MCF 10A (cell line): Measurements from ENCODE around the gene SMYD1. TPM values are rescaled to one million over a fixed set of nuclear protein-coding genes. Genes with fewer than 3 reads are reported as not detected.

Source experiments
- BruUV-seq: library from RNA; stranded (reverse); fragments of 400-500 nt; replicated peaks from 2 replicates; lab custom pipeline; 2021; lab: Mats Ljungman, UMichigan
- CTCF ChIA-PET: fragments of 300-600 bp; sonication (Branson Sonifier 250); formaldehyde crosslinking; extraction: SDS; loops from one replicate; lab custom pipeline; 2021; ENCODE audit warnings: antibody characterized with exemption, inconsistent platforms; lab: Yijun Ruan, JAX
- POLR2A ChIA-PET: fragments of 300-600, 350-650 bp; sonication (Branson Sonifier 250); formaldehyde crosslinking; extraction: SDS; loops from one replicate; lab custom pipeline; 2020; ENCODE audit warnings: antibody characterized with exemption, inconsistent platforms; lab: Yijun Ruan, JAX
- DNase-seq: peaks from one replicate; pipeline ENCODE4 v3.0.0-alpha.2; 2018; ENCODE audit not compliant: unreplicated experiment
- H3K27ac Mint-ChIP-seq: one replicate; pipeline ENCODE4 v1.8.0; 2022; ENCODE audit warnings: mild to moderate bottlenecking, low read depth, mixed read lengths; ENCODE audit not compliant: unreplicated experiment
- H3K27me3 Mint-ChIP-seq: one replicate; pipeline ENCODE4 v1.8.0; 2022; ENCODE audit warnings: mixed read lengths; ENCODE audit not compliant: insufficient read depth, unreplicated experiment
- H3K36me3 Mint-ChIP-seq: one replicate; pipeline ENCODE4 v1.8.0; 2022; ENCODE audit warnings: mild to moderate bottlenecking, moderate library complexity, mixed read lengths; ENCODE audit not compliant: insufficient read depth, unreplicated experiment
- H3K4me1 Mint-ChIP-seq: one replicate; pipeline ENCODE4 v1.8.0; 2022; ENCODE audit warnings: mixed read lengths; ENCODE audit not compliant: insufficient read depth, unreplicated experiment
- H3K4me3 Mint-ChIP-seq: one replicate; pipeline ENCODE4 v1.8.0; 2022; ENCODE audit warnings: mild to moderate bottlenecking, moderate library complexity, mixed read lengths; ENCODE audit not compliant: unreplicated experiment
- H3K9me3 Mint-ChIP-seq: one replicate; pipeline ENCODE4 v1.8.0; 2022; ENCODE audit warnings: mixed read lengths; ENCODE audit not compliant: unreplicated experiment
- intact Hi-C: fragments of 100-400 bp; cut with micrococcal nuclease; formaldehyde crosslinking; loops from 2 replicates; pipeline ENCODE4 v1.14.1; 2022
- total RNA-seq: library from RNA; stranded (reverse); gene quantifications from 2 replicates; pipeline ENCODE4 v1.2.3, GENCODE V29; 2022
- TF ChIP-seq, protein P1 (sequence below): fragments of 200-600 bp; IDR thresholded peaks from one replicate; pipeline ENCODE4 v1.8.0; 2022; ENCODE audit warnings: antibody characterized with exemption, mild to moderate bottlenecking; ENCODE audit not compliant: unreplicated experiment

Gene SMYD1
- total RNA-seq, 1 experiment from 2014 or later, result not detected

- CTCF ChIA-PET, result interaction anchor here (0.9 to 1.7 kb wide), 3 partner anchors 18 to 112 kb away, joined by 3 to 4 read pairs (median 3); no protein-coding TSS in a partner anchor
- Mint-ChIP-seq H3K9me3 (no peaks in the 10 kb centered on the region), H3K36me3 (no peaks in the 10 kb centered on the region), H3K27ac (no peak overlapping the region), H3K4me3 (no peak overlapping the region), H3K4me1 (peaks cover 14% of the 10 kb centered on the region), H3K27me3 (no peaks in the 10 kb centered on the region)
- intact Hi-C loops, result no loop called here
- POLR2A ChIA-PET, result interaction anchor here (0.7 kb wide), 1 partner anchor 21 kb away, joined by 3 read pairs; no protein-coding TSS in a partner anchor
- TF ChIP-seq, protein P1, sequence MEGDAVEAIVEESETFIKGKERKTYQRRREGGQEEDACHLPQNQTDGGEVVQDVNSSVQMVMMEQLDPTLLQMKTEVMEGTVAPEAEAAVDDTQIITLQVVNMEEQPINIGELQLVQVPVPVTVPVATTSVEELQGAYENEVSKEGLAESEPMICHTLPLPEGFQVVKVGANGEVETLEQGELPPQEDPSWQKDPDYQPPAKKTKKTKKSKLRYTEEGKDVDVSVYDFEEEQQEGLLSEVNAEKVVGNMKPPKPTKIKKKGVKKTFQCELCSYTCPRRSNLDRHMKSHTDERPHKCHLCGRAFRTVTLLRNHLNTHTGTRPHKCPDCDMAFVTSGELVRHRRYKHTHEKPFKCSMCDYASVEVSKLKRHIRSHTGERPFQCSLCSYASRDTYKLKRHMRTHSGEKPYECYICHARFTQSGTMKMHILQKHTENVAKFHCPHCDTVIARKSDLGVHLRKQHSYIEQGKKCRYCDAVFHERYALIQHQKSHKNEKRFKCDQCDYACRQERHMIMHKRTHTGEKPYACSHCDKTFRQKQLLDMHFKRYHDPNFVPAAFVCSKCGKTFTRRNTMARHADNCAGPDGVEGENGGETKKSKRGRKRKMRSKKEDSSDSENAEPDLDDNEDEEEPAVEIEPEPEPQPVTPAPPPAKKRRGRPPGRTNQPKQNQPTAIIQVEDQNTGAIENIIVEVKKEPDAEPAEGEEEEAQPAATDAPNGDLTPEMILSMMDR, result no peak
- no TSS peak for BruUV-seq
- no peak for DNase-seq
Observed at GRCh38 chr2:88078643-88079172, 11.1 kb downstream of the SMYD1 start.

GRCh38 chr2:88080545-88080944, 12.9 kb downstream of the SMYD1 start:
- no peaks in the 10 kb centered on the region for H3K27me3 Mint-ChIP-seq
- no TSS peak for BruUV-seq
- H3K36me3 Mint-ChIP-seq, result no peaks in the 10 kb centered on the region
- intact Hi-C loops, result no loop called here
- no peak overlapping the region for H3K27ac Mint-ChIP-seq
- POLR2A ChIA-PET, result no interaction called here
- H3K4me1 Mint-ChIP-seq, result peaks cover 5% of the 10 kb centered on the region
- TF ChIP-seq, protein P1, result no peak
- H3K4me3 Mint-ChIP-seq, result no peak overlapping the region
- H3K9me3 Mint-ChIP-seq, result no peaks in the 10 kb centered on the region
- CTCF ChIA-PET, result no interaction called here
- no peak for DNase-seq

- no TSS peak for BruUV-seq
- ChIA-PET POLR2A (no interaction called here), CTCF (interaction anchor here (1.2 to 2.1 kb wide), 3 partner anchors 9 to 79 kb away, joined by 3 to 15 read pairs (median 6); no protein-coding TSS in a partner anchor)
- Mint-ChIP-seq H3K27me3 (no peaks in the 10 kb centered on the region), H3K36me3 (no peaks in the 10 kb centered on the region), H3K9me3 (no peaks in the 10 kb centered on the region), H3K4me3 (no peak overlapping the region), H3K27ac (no peak overlapping the region), H3K4me1 (no peaks in the 10 kb centered on the region)
- TF ChIP-seq, protein P1, result no peak
- no peak for DNase-seq
- intact Hi-C loops, result no loop called here
Observed at GRCh38 chr2:88081924-88082608, 14.4 kb downstream of the SMYD1 start.

DNA sequence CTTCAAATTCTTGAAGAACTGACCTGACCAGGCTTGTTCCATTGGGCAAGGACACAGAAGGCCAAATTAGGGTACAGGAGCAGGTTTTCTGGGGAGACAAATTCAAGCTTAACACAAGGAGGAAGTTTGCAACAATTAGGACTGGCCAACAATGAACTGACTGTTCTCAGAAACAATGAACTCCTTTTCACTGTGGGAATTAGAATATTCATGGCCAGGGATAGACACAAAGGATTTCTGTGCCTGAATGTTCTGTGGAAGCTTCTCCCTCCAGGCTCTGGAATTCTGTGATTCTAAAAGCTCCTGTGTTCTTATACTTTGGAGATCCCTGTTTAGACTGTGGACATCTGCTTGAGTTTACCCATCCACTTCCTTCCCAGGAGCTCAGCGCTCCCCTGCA, 15.2 kb downstream of the SMYD1 start:
- TF ChIP-seq, protein P1, result no peak
- H3K27ac Mint-ChIP-seq, result no peak overlapping the region
- H3K4me3 Mint-ChIP-seq, result no peak overlapping the region
- BruUV-seq, result no TSS peak
- H3K9me3 Mint-ChIP-seq, result no peaks in the 10 kb centered on the region
- no peak for DNase-seq
- no peaks in the 10 kb centered on the region for H3K36me3 Mint-ChIP-seq
- ChIA-PET CTCF (interaction anchor here (1.8 to 2.1 kb wide), 2 partner anchors 22 to 78 kb away, joined by 6 to 15 read pairs; no protein-coding TSS in a partner anchor), POLR2A (no interaction called here)
- no peaks in the 10 kb centered on the region for H3K27me3 Mint-ChIP-seq
- H3K4me1 Mint-ChIP-seq, result no peaks in the 10 kb centered on the region
- intact Hi-C loops, result no loop called here
